WTC11 (cell line): ENCODE results near the gene DUSP1.

Experiments
- KAT7 ChIP-seq: sonication (generic); formaldehyde crosslinking; IDR thresholded peaks from 2 replicates; pipeline ENCODE4 v1.8.1; 2023; ENCODE audit warnings: missing genetic modification reagents, mild to moderate bottlenecking, borderline replicate concordance
- MYBL2 ChIP-seq: sonication (generic); formaldehyde crosslinking; IDR thresholded peaks from 2 replicates; pipeline ENCODE4 v1.8.1; 2023; ENCODE audit warnings: mild to moderate bottlenecking, moderate library complexity, missing genetic modification reagents
- NR3C1 ChIP-seq: sonication (generic); formaldehyde crosslinking; conservative IDR thresholded peaks from 2 replicates; pipeline ENCODE4 v1.8.1; 2023; ENCODE audit warnings: low read depth, mild to moderate bottlenecking, missing genetic modification reagents
- TF ChIP-seq, protein P1 (sequence below): sonication (generic); formaldehyde crosslinking; IDR thresholded peaks from 2 replicates; pipeline ENCODE4 v1.8.1; 2023; ENCODE audit warnings: mild to moderate bottlenecking, missing genetic modification reagents, moderate library complexity
- TF ChIP-seq, protein P2 (sequence below): sonication (generic); formaldehyde crosslinking; IDR thresholded peaks from 2 replicates; pipeline ENCODE4 v1.8.0; 2022; ENCODE audit warnings: missing genetic modification reagents
- TF ChIP-seq, protein P3 (sequence below): fragments of 200-600 bp; IDR thresholded peaks from 2 replicates; pipeline ENCODE4 v1.8.0; 2022; ENCODE audit warnings: antibody characterized with exemption

DNA sequence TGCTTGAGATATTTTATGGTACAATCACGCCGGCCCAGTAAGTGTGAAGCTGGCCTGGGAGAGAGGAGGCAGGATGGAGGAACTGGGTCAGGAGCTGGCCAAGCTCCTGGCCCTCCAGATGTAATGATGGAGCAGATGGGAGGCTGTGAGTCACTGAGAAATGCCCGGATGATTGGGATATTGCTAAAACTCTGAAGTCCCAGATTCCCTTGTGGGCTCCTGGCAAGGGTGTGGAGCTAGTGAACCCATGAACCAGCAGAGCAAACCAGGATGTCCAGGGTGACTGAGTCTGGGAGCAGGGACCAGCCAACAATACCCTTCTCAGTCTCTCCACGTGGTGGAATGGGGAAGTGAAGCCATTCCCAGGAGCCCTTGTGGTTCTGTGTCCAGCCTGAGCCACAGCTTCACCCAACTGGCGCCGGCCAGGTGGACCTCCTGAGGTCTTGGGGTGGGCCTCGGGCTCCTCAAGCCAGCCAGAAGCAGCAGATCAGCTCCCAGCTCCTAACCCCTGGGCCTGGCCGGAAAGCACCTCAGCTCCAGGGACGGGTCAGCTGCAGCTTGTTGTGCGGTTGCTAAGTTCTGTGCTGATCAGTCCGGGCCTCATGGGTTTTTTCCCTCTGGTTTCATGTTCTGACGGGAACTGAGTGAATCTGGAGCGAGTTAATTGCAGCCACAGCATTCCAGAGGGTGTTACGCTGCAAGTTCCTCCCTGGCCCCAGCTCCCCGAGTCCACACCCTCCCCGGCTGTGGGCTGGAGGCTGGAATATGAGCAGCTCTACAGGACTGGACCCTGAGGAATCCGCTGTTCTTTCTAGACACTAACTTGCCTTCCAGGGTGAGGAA, 37.6 kb downstream of the DUSP1 start:
- TF ChIP-seq, protein P1, sequence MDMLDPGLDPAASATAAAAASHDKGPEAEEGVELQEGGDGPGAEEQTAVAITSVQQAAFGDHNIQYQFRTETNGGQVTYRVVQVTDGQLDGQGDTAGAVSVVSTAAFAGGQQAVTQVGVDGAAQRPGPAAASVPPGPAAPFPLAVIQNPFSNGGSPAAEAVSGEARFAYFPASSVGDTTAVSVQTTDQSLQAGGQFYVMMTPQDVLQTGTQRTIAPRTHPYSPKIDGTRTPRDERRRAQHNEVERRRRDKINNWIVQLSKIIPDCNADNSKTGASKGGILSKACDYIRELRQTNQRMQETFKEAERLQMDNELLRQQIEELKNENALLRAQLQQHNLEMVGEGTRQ (CRISPR knock-in tag) = no peak
- TF ChIP-seq, protein P2, sequence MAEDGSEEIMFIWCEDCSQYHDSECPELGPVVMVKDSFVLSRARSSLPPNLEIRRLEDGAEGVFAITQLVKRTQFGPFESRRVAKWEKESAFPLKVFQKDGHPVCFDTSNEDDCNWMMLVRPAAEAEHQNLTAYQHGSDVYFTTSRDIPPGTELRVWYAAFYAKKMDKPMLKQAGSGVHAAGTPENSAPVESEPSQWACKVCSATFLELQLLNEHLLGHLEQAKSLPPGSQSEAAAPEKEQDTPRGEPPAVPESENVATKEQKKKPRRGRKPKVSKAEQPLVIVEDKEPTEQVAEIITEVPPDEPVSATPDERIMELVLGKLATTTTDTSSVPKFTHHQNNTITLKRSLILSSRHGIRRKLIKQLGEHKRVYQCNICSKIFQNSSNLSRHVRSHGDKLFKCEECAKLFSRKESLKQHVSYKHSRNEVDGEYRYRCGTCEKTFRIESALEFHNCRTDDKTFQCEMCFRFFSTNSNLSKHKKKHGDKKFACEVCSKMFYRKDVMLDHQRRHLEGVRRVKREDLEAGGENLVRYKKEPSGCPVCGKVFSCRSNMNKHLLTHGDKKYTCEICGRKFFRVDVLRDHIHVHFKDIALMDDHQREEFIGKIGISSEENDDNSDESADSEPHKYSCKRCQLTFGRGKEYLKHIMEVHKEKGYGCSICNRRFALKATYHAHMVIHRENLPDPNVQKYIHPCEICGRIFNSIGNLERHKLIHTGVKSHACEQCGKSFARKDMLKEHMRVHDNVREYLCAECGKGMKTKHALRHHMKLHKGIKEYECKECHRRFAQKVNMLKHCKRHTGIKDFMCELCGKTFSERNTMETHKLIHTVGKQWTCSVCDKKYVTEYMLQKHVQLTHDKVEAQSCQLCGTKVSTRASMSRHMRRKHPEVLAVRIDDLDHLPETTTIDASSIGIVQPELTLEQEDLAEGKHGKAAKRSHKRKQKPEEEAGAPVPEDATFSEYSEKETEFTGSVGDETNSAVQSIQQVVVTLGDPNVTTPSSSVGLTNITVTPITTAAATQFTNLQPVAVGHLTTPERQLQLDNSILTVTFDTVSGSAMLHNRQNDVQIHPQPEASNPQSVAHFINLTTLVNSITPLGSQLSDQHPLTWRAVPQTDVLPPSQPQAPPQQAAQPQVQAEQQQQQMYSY (CRISPR knock-in tag) = no peak
- TF ChIP-seq, protein P3, sequence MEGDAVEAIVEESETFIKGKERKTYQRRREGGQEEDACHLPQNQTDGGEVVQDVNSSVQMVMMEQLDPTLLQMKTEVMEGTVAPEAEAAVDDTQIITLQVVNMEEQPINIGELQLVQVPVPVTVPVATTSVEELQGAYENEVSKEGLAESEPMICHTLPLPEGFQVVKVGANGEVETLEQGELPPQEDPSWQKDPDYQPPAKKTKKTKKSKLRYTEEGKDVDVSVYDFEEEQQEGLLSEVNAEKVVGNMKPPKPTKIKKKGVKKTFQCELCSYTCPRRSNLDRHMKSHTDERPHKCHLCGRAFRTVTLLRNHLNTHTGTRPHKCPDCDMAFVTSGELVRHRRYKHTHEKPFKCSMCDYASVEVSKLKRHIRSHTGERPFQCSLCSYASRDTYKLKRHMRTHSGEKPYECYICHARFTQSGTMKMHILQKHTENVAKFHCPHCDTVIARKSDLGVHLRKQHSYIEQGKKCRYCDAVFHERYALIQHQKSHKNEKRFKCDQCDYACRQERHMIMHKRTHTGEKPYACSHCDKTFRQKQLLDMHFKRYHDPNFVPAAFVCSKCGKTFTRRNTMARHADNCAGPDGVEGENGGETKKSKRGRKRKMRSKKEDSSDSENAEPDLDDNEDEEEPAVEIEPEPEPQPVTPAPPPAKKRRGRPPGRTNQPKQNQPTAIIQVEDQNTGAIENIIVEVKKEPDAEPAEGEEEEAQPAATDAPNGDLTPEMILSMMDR = no peak
- TF ChIP-seq NR3C1 (CRISPR knock-in tag) (no peak), MYBL2 (CRISPR knock-in tag) (no peak), KAT7 (CRISPR knock-in tag) (no peak)
